Adrenal gland (tissue), 5 donors: ENCODE results near the gene ELP5.

Experiments
- CTCF ChIP-seq, 6 experiments: fragments of 450-650 bp in 4 of 6; fragments of 200-600 bp in 2 of 6; sonication (generic) in 1 of 6; IDR thresholded peaks; 1 replicate in 5 of 6; 2 replicates in 1 of 6; pipeline versions ENCODE4 v1.5.1 to v1.8.0; 2016 to 2021; ENCODE audit warnings: antibody characterized with exemption in 6 of 6, mild to moderate bottlenecking in 2 of 6, moderate library complexity in 1 of 6
- POLR2A ChIP-seq, 2 donors: fragments of 450-650 bp; IDR thresholded peaks; one replicate each; pipeline ENCODE4 v1.6.1; 2017; ENCODE audit warnings: antibody characterized with exemption in 2 of 2, mild to moderate bottlenecking in 2 of 2, moderate library complexity in 1 of 2
- donor health status: DM: no; HTN: no; CAD: no.

GRCh38 chr17:7236808-7237207 lies 15.2 kb upstream of the ELP5 start:
- no peak for TF ChIP-seq CTCF (IDR thresholded peaks at IDR 0.05)
- TF ChIP-seq POLR2A (IDR thresholded peaks at IDR 0.05): no peak
